GM23248 (cell line): ENCODE results near the gene KDM2B.

Experiments
- EZH2 ChIP-seq: fragments of 200-600 bp; sonication (generic); IDR thresholded peaks from 2 replicates; pipeline ENCODE4 v1.6.1; 2018; ENCODE audit warnings: antibody characterized with exemption, mild to moderate bottlenecking; ENCODE audit not compliant: insufficient read depth, poor library complexity, severe bottlenecking
- EZH2phosphoT487 ChIP-seq: fragments of 200-600 bp; sonication (generic); IDR thresholded peaks from 2 replicates; pipeline ENCODE4 v1.6.1; 2018; ENCODE audit warnings: antibody characterized with exemption, moderate library complexity, mild to moderate bottlenecking, low read depth; ENCODE audit not compliant: insufficient read depth

- no peak for TF ChIP-seq EZH2
- no peak for TF ChIP-seq EZH2phosphoT487
Measured at GRCh38 chr12:121579981-121580868, 598 bp downstream of the KDM2B start.
